NCI-H524 treated with DMSO at 0.1 percent for 48 hours (cell line): ENCODE data around the gene MYH11.
"Not testable (repeated sequence)": the region's sequence is repeated elsewhere in the genome, so short reads cannot be mapped to it uniquely, and the experiment has no call there.

Experiments
- DNase-seq: peaks from one replicate; lab custom pipeline; 2025; lab: John Stamatoyannopoulos, UW

MYH11 gene

DNA sequence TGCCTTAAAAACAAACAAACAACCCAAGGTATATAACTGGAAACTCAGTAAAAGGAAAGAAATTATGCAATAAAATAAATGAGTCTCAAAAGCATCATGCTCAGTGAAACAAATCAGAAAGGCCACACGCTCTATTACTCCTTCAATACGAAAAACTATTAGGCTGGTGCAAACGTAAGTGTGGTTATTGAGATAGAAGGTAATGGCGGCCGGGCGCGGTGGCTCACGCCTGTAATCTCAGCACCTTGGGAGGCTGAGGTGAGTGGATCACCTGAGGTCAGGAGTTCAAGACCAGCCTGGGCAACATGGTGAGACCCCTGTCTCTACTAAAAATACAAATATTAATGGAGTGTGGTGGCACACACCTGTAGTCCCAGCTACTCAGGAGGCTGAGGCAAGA is 17.6 kb downstream of the MYH11 start:
- DNase-seq = not testable (repeated sequence)

DNA sequence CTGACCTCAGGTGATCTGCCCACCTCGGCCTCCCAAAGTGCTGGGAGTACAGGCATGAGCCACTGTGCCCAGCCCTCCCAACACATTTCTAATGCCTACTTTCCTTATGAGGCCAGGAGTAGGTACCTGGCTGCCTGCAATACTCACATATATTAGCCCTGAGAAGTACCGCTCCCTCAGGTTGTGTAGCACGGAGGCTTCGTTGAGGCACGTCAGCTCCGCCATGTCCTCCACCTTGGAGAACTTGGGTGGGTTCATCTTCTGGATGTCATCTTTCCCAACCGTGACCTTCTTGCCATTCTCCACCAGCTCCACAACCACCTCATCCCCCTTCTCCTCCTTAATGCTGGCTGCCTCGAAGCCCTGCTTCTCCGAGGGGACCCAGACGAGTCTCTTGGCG is 19.1 kb downstream of the MYH11 start:
- DNase-seq = no peak

DNA sequence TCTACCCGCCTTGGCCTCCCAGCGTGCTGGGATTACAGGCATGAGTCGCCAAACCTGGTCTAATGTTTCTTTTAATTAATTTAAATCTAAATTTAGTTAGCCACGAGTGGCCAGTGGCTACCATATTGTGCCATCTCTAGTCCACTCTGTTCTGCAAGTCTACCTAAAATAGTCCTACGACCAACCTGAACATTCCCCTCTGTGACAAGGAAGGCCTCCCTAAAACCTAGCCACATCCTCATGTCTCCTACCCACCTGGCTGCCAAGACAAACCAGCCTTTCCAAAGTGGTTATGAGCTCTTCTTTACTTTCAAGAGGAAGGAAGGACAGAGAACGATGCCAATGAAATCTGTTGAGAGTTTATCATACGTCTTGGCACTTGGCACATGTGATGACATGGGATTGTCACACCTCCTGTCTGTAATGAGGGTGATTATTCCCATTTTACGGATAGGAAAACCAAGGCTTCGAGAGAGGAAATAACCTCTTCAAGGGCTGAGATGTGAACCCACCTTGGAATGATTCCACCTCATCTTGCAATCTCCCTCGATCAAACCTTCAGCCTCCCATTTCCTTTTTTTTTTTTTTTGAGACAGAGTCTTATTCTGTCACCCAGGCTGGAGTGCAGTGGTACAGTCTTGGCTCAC is 19.7 kb downstream of the MYH11 start:
- no peak for DNase-seq

DNA sequence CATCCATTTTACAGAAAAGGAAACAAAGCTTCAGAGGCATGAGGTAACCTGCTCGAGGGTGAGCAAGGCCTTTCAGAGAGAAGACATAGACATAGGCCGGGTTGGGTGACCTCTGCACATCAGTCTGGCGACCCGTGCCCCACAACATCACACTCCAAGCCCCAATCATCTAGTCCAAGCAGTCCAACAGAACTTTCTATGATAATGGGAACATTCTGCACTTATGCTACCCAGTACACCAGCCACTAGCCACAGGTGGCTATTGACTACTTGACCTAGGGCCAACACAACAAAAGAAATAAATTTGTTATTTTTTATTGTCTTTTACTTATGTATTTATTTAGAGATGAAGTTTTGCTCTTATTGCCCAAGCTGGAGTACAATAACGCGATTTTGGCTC is 20.8 kb downstream of the MYH11 start:
- DNase-seq = no peak

DNA sequence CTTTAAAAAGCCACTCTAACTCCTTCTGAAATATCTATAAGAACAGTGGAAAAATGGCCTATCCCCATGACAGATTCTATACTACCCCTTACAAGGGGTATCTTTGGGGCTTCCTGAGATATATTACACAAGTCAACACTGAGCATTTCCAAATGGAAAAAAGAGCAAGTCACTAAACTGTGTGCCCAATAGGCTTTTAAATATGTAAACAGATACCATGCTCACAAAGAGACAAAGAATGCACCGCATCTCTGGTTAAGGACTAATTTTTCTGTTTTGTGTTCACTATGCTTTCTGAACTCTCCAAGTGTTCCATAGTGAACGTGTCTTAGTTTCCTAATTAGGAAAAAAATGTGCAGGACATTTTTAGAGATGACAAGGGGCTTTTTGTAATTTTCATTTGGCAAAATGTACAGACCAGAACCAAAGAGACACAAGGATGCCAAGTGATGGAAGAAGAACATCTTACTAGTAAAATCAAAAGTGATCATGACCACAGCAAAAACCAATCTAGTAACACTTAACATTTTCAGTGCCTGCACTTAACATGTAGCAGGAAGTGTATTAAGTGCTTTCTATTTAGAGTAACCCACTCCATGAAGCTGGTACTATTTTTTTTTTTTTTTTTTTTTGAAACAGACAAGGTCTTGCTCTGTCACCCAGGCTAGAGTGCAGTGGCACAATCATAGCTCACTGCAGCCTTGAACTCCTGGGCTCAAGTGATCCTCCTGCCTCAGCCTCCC is 21.5 kb downstream of the MYH11 start:
- DNase-seq = no peak

DNA sequence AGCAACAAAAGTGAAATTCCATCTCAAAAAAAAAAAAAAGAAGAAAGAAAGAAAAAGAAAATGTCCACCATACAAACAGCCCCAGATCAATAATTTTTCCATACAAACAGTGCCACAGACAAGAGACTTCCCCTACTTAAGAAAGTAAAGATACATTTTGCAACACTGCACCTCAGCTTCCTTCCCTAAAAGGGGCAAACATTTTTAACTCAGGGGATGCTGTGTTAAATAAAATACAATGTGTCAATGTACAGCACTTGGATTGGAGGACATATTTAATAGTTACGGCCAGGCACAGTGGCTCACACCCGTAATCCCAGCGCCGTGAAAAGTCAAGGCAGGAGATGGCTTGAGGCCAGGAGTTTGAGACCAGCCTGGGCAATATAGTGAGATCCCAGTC is 22.3 kb downstream of the MYH11 start:
- DNase-seq = no peak

DNA sequence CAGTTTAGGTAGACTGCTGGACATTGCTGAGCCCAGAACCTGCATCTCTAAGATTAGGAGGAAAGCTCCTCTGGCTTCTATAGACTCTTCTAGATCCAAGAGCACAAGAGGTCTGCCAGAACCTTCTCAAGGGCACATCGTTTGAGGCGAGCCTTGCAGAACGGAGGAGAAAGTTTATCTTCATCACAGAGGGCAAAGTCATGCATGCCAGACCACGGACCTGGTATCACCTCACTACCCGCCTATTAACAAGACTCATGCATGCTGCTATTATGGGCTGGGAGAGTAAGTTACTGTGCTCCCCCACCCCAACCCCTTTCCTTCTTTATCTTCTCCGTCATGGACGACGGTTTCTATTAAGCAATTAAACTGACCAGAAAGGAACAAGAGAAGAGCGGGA is 23.3 kb downstream of the MYH11 start:
- DNase-seq = no peak

DNA sequence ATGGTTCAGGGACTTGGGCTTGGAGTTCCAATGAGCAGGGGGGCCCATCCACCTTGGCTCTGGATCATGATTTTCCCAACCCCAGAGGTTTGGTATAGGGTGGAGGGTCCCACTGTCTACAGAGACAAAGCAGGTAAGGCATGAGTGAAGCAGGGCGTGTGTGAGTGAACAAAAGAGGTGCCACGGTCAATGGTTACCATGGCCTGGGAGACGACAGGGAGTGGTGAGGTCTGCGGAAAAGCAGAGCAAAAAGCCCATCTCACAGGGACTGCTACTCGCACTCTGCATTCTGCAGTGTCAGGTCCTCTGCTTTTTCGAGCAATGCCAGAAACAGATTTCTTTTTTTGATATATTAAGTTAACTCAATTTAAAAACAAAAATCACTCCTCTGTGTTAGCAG is 24.6 kb downstream of the MYH11 start:
- DNase-seq = no peak

DNA sequence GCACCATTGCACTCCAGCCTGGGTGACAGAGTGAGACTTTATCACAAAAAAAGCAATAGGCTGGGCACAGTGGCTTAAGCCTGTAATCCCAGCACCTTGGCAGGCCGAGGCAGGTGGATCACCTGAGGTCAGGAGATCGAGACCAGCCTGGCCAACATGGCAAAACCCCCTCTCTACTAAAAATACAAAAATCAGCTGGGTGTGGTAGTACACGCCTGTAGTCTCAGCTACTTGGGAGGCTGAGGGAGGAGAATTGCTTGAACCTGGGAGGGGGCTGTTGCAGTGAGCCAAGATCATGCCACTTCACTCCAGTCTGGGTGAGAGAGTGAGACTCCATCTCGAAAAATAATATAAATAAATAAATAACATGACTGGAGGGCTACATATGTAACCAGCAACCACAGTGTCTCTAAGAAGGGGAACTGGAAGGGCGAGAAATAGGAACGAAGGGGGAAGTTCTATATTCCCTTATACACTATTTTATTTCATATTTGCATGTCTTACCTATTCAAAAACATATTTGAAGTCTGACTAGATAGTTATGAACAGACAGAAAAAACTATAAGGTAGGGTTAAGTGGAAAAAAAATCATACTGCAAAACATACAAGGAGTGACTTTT is 25.9 kb downstream of the MYH11 start:
- DNase-seq = no peak

DNA sequence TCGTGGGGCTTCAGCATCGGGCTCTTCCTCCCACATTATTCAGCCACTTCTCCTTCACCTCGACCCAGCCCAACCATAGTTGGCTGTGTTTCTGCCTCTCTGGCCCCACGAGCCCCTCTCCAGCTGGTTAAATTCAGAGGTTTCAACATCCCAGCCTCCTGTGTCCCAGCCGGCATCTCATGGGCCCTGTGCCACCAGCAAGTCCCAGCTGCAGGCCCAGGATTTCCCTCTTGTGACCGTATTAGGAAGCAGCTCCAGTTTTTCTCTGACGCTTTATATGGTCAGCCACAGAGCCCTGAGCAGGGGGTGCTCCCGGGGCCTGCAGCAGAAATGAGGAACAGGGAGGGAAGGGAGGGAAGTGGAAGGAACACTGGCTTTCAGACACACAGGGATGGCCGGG is 27.4 kb downstream of the MYH11 start:
- DNase-seq = no peak

DNA sequence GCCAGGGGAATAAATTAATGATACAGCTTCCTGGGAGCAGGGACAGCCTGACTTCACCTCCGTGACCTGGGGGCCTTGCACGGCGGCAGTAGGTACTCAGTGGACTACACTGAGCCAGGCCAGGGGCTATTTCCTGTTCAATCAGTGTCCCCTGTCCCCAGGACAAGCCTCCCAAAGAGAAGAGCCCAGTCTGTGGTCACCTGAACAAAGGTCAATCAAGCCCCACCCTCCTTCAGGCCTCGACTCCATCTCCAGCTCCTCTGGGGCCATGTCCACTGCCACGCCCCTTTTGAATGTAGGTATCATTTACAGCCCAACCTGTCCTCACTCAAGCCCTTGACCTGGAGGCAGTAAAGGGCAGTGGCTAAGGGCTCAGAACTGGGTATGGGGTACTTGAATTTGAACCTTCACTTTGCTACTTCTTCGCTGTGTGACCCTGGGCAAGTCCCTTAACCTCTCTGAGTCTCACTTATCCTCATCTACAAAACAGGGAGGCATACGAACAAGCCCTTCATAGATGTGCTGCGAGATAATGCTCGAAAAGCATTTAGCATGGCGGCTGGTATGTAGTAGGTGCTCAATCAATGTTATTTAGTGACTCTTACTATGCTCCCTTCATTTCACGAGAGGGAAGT is 29.0 kb downstream of the MYH11 start:
- DNase-seq = no peak

DNA sequence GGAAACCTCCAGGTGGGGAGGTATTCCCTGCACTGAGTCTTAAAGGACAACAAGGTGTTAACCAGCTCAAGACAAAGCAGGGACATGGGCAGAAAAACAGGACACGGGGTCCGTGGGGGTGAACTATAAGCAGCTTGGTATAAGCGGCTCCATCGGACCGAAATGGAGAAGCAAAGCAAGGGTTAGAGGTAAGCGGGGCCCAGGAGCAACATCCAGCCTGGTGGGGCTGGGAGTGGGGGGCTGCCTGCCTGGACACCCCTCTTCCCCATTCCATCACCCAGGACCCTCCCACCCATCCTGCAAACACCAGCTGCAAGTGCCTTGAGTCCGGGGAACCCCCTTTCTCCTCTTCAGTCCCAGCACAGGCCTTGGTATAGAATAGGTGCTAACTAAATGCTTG is 29.5 kb downstream of the MYH11 start:
- DNase-seq = no peak

DNA sequence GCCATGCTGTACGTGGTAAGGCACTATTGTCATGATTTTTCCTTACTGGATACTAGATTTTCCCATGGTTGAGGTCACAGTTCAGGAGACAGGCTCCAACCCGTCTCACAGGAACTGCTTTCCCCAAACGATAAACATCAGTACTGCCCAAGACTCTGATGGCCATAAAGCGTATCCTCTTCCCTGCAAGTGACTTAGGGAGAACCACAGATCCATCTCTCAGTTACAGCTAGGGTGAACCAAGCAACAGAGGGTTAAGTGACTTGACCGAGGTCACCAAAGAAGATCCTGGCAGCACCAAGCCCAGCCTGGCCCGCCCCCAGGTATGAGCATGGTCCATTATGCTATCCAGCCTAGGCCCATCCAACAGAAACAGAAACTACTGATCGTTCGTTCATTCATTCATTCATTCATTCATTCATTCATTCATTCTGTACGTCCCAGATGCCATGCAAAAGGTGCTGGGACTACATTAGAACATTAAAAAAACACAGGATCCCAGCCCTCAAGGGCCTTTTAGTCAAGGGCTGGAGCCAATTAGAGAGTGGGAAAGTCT is 31.0 kb downstream of the MYH11 start:
- DNase-seq = no peak

DNA sequence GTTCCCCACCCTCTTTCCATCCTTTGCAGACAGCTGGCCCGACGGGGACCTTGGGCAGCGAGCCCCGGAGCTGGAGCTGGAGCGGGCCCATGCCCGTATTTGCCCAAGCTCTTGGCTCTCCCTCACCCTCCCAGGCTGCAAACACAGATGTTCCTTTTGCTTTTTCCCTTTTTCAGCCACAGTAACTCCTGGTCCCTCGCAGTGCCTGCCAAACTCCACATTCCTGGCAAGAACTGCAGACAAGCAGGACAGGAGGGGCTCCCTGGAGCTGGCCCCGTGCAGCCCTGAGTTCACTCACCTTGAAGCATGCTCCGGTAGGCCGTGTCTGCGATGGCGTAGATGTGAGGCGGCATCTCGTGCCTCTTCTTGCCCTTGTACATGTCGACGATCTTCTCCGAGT is 33.9 kb downstream of the MYH11 start:
- DNase-seq = no peak

DNA sequence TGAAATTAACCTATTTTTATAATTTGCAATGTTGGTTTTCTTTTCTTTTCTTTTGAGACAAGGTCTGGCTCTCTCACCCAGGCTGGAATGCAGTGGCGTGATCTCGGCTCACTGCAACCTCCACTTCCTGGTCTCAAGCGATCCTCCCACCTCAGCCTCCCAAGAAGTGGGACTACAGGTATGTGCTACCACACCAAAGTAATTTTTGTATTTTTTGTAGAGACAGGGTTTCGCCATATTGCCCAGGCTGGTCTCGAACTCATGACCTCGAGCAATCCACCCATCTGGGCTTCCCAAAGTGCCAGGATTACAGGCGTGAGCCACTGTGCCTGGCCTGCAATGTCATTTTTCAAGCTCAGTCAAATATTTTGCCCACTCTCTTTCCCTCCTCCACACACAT is 36.0 kb downstream of the MYH11 start:
- DNase-seq = no peak

DNA sequence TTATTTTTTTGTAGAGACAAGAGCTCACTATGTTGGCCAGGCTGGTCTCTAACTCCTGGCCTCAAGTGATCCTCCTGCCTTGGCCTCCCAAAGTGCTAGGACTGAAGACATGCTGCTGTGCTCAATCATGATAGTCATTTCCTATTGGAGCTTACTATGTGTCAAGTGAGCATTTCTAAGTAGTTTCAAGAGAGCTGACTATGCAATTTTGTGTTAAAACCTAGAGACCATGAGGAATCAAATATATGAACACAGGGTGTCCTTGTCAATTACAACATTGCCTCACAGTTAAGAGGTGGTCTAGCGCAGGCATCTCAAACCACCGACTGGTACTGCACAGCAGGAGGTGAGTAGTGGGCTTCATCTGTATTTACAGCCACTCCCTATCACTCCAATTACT is 37.8 kb downstream of the MYH11 start:
- DNase-seq = no peak

DNA sequence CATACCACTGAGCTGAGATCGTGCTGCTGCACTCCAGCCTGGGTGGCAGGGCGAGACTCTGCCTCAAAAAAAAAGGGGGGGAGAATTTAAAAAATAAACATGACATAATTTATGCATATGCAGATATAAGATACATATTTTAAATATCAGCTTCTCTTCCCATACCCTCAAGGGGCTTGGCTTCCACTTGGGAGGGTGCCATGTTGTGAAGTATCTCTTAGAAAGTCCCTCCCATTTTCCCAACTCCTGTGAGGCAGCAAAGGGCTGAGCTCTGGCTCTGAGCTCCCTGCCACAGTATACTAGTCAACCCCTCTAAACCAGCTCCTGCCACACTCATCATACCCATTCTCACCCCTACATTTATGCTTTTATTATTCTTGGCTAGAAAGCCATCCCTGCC is 39.4 kb downstream of the MYH11 start:
- no peak for DNase-seq

DNA sequence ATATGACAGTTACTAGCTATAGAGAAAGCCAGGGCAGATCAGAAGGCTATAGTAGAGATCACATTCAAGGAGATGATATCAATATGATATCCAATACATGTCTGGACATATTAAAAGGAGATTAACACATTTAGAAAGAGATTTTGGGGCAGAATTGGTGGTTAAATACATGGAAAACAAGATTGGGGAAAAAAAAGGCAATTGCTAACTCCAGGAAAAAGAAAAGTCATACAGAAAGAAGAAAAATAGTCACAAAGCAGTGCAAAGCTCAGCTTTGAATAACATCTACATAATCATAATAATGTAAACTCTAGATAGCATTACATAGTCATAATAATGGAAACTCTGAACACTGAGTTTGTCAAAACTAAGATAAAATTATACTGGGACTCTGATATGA is 40.6 kb downstream of the MYH11 start:
- DNase-seq = no peak

DNA sequence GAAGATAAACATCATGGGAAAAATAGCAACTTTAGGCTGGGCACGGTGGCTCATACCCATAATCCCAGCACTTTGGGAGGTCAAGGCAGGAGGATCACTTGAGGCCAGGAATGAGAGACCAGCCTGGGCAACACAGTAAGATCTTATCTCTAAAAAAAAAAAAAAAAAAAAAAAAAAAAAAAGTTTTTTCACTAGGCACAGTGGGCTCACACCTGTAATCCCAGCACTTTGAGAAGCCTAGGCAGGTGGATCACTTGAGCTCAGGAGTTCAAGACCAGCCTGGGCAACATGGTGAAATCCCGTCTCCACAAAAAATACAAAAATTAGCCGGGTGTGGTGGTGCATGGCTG is 44.5 kb downstream of the MYH11 start:
- not testable (repeated sequence) for DNase-seq

DNA sequence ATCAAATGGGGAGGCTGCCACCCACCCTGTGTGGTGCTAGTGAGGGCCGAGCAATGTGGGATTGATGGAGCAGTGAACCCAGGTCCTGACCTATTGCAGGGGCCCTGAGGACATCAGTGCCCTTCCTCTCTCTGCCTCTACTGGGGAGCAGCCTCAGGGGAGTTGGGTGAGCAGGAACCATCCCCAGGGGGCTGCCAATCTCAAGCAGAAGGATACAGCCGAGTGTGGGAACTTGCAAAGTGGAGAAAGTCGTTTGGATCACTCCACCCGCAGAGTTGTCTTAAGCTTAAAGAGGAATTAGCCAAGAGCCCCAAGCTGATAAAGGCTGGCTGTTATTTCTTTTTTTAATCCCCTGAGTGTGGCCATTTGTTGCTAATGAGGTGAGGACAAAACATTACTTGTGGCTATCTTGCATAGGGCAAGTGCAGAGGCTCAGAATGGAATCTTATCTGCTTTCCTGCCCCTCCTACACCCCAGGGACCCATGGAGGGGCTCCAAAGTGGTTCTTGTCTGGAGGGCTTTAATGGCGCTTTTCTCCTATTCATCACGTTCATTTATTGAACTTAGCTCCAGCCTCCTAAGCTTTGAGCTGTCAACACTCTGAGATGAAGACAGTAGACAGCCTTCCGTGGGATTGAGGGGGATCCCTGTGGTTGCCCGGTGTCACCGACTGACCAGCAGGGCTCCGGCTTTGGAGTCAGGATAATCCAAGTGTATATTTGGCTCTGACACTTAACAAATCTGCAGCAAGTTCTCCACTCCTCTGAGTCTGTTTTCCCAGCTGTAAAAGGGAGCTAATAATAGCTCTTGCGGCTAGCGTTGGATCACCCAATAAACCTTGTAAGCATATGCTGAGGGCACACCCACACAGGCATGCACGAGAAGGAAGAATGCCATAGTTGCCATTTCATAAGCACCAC is 45.1 kb downstream of the MYH11 start:
- peak; percentile 17 for DNase-seq

DNA sequence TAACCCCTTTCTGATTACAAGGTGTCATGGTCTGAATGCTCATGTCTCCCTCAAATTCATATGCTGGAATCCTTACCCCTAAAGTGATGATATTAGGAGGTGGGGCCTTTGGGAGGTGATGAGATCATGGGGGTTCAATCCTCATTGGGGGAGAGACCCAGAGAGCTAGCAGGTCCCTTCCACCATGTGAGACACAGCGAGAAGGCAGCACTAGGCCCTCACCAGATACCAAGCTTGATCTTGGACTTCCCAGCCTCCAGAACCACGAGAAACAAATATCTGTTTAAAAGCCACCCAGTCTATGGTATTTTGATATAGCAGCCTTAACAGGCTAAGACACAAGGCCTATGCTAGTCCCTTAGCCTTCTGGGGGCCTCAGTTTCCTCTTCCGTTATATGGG is 45.9 kb downstream of the MYH11 start:
- DNase-seq = no peak

DNA sequence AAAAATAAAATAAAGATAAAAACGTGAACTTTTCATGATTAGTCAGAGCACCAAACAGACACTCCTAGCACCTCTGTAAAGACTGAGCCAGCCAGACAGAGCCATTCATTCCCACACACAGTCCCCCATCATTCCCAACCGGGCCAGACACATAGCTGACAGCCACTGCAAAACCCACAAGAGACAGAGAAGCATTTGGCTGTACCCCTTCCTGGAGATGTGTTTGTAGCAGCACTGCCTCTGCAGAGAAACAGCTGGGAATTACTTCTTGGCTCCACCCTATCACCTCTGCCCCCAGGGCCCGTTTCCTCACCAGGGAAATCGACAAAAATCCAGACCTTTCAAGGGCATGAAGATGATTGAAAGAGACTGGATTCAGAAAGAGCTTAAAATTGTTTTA is 46.4 kb downstream of the MYH11 start:
- DNase-seq = no peak
